Smooth muscle cell (in vitro differentiated cells): ENCODE measurements around the gene ARHGAP44. TPM values are rescaled to one million over a fixed set of nuclear protein-coding genes. Genes with fewer than 3 reads are reported as not detected.

Experiments used
- DNase-seq: peaks from one replicate; lab custom pipeline; 2025; ENCODE audit not compliant: unreplicated experiment; lab: John Stamatoyannopoulos, UW
- H2AFZ ChIP-seq: fragments of 200-600 bp; sonication (generic); 2 replicates; pipeline ENCODE4 v1.6.0; 2016; ENCODE audit warnings: antibody characterized with exemption, low read depth, mild to moderate bottlenecking
- H3F3A ChIP-seq: fragments of 200-600 bp; sonication (generic); 2 replicates; pipeline ENCODE4 v1.6.0; 2017; ENCODE audit warnings: antibody characterized with exemption, low read depth
- H3K27ac ChIP-seq: fragments of 200-600 bp; sonication (generic); 2 replicates; pipeline ENCODE4 v1.5.1; 2016; ENCODE audit warnings: low read depth, mild to moderate bottlenecking
- H3K27me3 ChIP-seq: fragments of 200-600 bp; sonication (generic); 2 replicates; pipeline ENCODE4 v1.6.1; 2016; ENCODE audit warnings: low read depth, mild to moderate bottlenecking
- H3K36me3 ChIP-seq: fragments of 200-600 bp; sonication (generic); 2 replicates; pipeline ENCODE4 v1.5.1; 2016; ENCODE audit warnings: low read depth
- H3K4me1 ChIP-seq: fragments of 200-600 bp; sonication (generic); 2 replicates; pipeline ENCODE4 v1.5.1; 2016; ENCODE audit warnings: low read depth
- H3K4me2 ChIP-seq: fragments of 200-600 bp; sonication (generic); 2 replicates; pipeline ENCODE4 v1.6.0; 2016; ENCODE audit warnings: mild to moderate bottlenecking
- H3K4me3 ChIP-seq: fragments of 200-600 bp; sonication (generic); 2 replicates; pipeline ENCODE4 v1.5.1; 2016; ENCODE audit warnings: mild to moderate bottlenecking
- H3K79me2 ChIP-seq: fragments of 200-600 bp; sonication (generic); 2 replicates; pipeline ENCODE4 v1.6.0; 2016; ENCODE audit warnings: low read depth, mild to moderate bottlenecking
- H3K9ac ChIP-seq: fragments of 200-600 bp; sonication (generic); 2 replicates; pipeline ENCODE4 v1.6.0; 2016; ENCODE audit warnings: low read depth
- H3K9me3 ChIP-seq: fragments of 200-600 bp; sonication (generic); replicated peaks from 2 replicates; pipeline ENCODE4 v1.5.1; 2016; ENCODE audit warnings: low read depth
- H4K20me1 ChIP-seq: fragments of 200-600 bp; sonication (generic); 2 replicates; pipeline ENCODE4 v1.6.0; 2016; ENCODE audit warnings: low read depth
- CTCF ChIP-seq: fragments of 200-600 bp; sonication (generic); IDR thresholded peaks from 2 replicates; pipeline ENCODE4 v1.5.1; 2017; ENCODE audit warnings: borderline replicate concordance, mild to moderate bottlenecking, antibody characterized with exemption; ENCODE audit not compliant: insufficient read depth, poor library complexity, severe bottlenecking
- WGBS: methylation state at CpG from one replicate; pipeline ENCODE4 v1.1.7; 2016; ENCODE audit warnings: low lambda C conversion rate; 5-methylcytosine and 5-hydroxymethylcytosine counted together
- polyA plus RNA-seq: library from polyadenylated mRNA; unstranded; fragments of >200 nt; fragmentation: Nextera tagmentation; extraction: Ambion mirVana; gene quantifications from 2 replicates; pipeline ENCODE4 v1.2.1, GENCODE V29; 2016
- total RNA-seq: library from RNA; depleted of rRNA; stranded (reverse); fragments of >200 nt; gene quantifications from 2 replicates; pipeline ENCODE4 v1.2.3, GENCODE V29; 2014

Gene ARHGAP44
- total and polyA plus RNA-seq, 2 experiments from 2014 or later = 1.3 to 2.0 TPM

- Histone ChIP-seq H3K36me3 (no peaks in the 10 kb centered on the region), H2AFZ (no peak overlapping the region), H3K4me2 (no peak overlapping the region), H4K20me1 (no peaks in the 10 kb centered on the region), H3K27ac (no peak overlapping the region), H3F3A (no peaks in the 10 kb centered on the region), H3K4me1 (no peaks in the 10 kb centered on the region), H3K4me3 (no peak overlapping the region), H3K79me2 (no peaks in the 10 kb centered on the region), H3K9me3 (no peaks in the 10 kb centered on the region), H3K9ac (no peak overlapping the region), H3K27me3 (no peaks in the 10 kb centered on the region)
- TF ChIP-seq CTCF = no peak
- WGBS = 92% methylated on average over 2 of the region's 2 CpGs
- no peak for DNase-seq
These were observed 64.6 kb downstream of the ARHGAP44 start for GRCh38 chr17:12853921-12854320.

- Histone ChIP-seq H3K4me2 (no peak overlapping the region), H3K79me2 (no peaks in the 10 kb centered on the region), H3F3A (no peaks in the 10 kb centered on the region), H3K9me3 (no peaks in the 10 kb centered on the region), H3K36me3 (no peaks in the 10 kb centered on the region), H3K4me3 (no peak overlapping the region), H3K27ac (no peak overlapping the region), H4K20me1 (no peaks in the 10 kb centered on the region), H2AFZ (no peak overlapping the region), H3K9ac (no peak overlapping the region), H3K27me3 (no peaks in the 10 kb centered on the region), H3K4me1 (no peaks in the 10 kb centered on the region)
- no peak for DNase-seq
- no peak for TF ChIP-seq CTCF
- 59% methylated on average over 3 of the region's 3 CpGs for WGBS
These were observed 67.1 kb downstream of the ARHGAP44 start for GRCh38 chr17:12856416-12856815.

GRCh38 chr17:12857592-12857991, 68.3 kb downstream of the ARHGAP44 start:
- no peaks in the 10 kb centered on the region for H3F3A ChIP-seq
- no peak overlapping the region for H3K4me2 ChIP-seq
- H3K9me3 ChIP-seq = no peaks in the 10 kb centered on the region
- no peak for DNase-seq
- H3K4me3 ChIP-seq = no peak overlapping the region
- H3K27ac ChIP-seq = no peak overlapping the region
- H4K20me1 ChIP-seq = no peaks in the 10 kb centered on the region
- H3K79me2 ChIP-seq = no peaks in the 10 kb centered on the region
- no peaks in the 10 kb centered on the region for H3K27me3 ChIP-seq
- 96% methylated on average over 2 of the region's 2 CpGs for WGBS
- H2AFZ ChIP-seq = no peak overlapping the region
- no peaks in the 10 kb centered on the region for H3K4me1 ChIP-seq
- H3K36me3 ChIP-seq = no peaks in the 10 kb centered on the region
- no peak for TF ChIP-seq CTCF
- H3K9ac ChIP-seq = no peak overlapping the region

GRCh38 chr17:12859520-12859919, 70.2 kb downstream of the ARHGAP44 start:
- H3K4me3 ChIP-seq = no peak overlapping the region
- no peak overlapping the region for H3K27ac ChIP-seq
- no peaks in the 10 kb centered on the region for H3F3A ChIP-seq
- no peak overlapping the region for H3K4me2 ChIP-seq
- no peak overlapping the region for H3K9ac ChIP-seq
- no peak overlapping the region for H2AFZ ChIP-seq
- no peak for DNase-seq
- no peaks in the 10 kb centered on the region for H3K27me3 ChIP-seq
- no peaks in the 10 kb centered on the region for H3K79me2 ChIP-seq
- no peaks in the 10 kb centered on the region for H3K4me1 ChIP-seq
- H3K36me3 ChIP-seq = no peaks in the 10 kb centered on the region
- WGBS = 93% methylated on average over 9 of the region's 9 CpGs
- no peaks in the 10 kb centered on the region for H4K20me1 ChIP-seq
- TF ChIP-seq CTCF = no peak
- no peaks in the 10 kb centered on the region for H3K9me3 ChIP-seq
